GM10847 (cell line): Measurements from ENCODE around the gene SPRING1.

Experiments used
- POLR2A ChIP-seq: IDR thresholded peaks from 2 replicates; pipeline ENCODE4 v1.6.1; 2011; ENCODE audit not compliant: insufficient read length; ENCODE audit errors: extremely low read depth

Gene SPRING1

DNA sequence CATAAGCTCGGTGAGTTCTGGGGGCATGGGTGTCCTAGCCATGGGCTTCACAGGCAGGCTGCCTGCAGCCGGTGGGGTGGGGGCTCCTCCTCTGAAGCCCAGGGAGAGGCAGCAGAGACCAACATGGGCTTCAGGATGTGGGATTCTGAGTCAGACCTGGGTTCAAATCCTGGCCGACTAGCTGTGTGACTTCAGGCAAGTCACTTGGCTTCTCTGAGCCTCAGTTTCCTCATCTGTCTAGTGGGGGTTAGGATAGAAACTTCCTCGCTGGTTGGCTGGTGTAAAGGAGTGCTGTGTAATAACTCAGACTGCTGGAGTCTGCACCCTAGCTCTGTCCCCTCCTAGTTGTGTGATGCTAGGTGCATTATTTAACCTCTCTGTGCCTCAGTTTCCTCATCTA lies 12.4 kb upstream of the SPRING1 start:
- TF ChIP-seq POLR2A, result no peak

DNA sequence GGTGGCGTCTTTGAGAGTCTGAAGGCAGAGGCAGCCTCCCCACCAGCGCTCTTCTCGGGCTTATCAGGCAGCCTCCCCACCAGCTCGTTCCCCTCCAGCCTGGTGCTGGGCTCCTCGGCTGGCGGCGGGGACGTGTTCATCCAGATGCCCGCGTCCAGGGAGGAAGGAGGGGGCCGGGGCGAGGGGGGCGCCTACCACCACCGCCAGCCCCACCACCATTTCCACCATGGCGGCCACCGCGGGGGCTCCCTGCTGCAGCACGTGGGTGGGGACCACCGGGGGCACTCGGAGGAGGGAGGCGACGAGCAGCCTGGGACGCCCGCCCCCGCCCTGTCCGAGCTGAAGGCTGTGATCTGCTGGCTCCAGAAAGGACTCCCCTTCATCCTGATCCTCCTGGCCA lies 12.0 kb upstream of the SPRING1 start:
- no peak for TF ChIP-seq POLR2A

DNA sequence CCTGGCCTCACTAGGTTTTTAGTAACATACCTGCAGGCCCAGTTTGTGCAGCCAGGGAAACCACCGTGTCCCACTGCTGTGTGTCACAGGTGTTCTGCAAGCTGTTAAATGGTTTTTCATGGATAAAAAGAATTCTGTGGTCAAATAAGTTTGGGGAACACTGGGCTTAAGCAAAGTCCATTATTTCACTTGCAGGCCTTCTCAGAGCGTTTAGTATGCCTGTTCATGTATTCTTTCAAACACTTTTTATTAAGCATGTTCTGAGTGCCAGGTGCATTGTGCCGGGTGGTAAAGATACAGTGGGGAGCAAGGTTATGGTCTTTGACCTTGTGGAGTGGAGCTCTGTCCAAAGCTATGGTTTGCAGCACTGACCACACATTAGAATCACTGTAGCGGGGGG lies 7.7 kb upstream of the SPRING1 start:
- TF ChIP-seq POLR2A, result no peak

DNA sequence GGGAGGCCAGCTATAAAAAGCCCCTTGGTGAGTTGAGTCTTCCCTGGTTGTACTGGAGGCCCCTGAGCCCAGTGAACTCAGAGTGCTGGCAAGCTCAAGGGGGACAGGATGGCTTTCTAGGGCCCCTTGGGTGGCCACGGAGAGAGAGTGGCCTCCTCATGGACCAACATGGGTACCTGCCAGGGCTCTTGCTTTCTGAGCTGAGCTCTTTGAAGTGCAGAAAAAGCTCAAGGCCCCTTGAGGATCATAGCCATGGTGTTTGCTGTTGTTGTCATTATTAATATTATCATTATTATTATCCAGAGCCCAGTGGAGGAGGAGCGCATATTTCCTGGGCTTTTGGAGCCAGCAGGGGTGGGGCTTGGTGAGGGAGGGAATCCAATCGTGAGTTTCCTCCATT lies 6.9 kb upstream of the SPRING1 start:
- TF ChIP-seq POLR2A, result no peak

DNA sequence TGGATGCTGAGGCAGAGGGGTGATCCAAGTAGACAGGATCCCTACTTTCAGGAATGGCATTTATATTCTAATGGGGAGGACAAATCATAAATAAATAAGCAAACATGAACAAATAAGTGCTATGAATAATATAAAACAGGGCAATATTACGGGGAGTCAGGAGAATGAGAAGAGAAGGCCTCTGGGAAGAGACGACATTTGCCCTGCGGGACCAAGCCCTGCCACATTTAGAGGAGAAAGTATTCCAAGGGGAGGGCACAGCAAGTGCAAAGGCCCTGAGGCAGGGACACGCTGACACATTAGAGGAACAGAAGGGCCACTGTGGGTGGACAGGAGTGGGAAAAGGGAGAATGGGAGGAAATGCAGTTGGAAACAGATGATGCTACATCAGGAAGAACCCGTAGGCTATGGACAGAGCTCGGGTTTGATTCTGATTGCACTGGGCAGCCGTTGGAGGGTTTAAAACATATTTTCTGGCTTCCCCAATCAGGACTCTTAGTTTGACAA lies 1.6 kb upstream of the SPRING1 start:
- no peak for TF ChIP-seq POLR2A

DNA sequence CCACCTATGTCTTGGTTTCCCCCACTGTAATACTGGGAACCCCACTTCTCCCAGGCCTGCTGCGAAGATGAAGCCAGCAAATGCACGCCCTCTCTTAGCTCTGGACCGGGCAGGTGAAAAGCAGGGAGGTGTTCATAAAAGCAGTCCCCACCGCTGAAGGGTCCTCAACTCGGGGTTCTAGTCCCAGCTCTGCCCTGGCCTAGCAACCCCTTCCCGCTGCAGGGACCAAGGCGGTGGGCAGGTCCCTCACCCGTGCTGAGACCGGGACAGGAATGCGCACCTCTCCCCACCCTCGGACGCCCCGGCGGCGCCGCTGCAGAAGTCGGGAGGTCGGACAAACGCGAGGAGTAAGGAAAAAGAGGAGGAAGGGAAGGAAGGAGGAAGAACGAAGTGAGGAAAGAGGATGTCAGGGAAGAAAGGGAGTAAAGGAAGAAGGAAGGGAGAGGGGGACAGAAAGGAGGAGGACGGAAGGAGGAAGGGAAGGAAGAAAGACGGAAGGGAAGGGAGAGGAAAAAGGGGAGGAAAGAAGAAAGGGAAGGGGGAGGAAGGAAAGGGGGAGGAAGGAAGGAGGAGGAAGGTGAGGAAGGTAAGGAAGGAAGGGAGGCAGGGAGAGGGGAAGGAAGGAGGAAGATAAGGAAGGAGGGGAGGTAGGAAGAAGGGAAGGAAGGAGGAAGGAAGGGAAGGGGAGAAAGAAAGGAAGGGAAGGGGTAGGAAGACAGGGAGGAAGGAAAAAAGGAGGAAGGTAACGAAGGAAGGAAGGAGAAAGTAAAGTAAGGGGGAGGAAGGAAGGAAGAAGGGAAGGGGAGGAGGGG lies 701 bp downstream of the SPRING1 start:
- no peak for TF ChIP-seq POLR2A

DNA sequence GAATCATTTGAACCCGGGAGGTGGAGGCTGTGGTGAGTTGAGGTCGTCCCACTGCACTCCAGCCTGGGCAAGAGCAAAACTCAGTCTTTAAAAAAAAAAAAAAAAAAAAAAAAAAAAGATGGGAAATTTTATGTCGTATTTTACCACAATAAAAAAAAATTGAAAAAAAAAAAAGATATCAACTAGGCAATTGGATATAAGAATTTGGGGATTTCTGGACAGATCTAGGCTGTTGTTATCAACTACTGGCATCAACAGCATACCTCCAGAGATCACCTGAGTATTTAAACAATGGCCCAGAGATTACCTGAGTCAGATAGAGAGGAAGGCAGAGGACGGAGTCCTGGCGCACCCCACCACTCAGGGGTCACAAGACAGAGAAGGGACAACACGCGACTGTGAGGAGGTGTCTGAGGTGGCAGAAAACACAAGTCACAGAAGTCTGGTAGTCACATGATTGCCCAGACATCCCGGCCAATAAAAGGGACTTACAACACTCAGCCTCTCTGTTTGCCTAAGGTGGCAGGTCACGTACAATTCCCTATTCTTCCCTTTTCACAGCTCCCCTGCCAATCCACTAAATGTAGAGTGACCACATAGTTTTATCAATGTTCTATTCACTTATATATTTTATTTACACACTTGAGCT lies 1.8 kb downstream of the SPRING1 start:
- no peak for TF ChIP-seq POLR2A

DNA sequence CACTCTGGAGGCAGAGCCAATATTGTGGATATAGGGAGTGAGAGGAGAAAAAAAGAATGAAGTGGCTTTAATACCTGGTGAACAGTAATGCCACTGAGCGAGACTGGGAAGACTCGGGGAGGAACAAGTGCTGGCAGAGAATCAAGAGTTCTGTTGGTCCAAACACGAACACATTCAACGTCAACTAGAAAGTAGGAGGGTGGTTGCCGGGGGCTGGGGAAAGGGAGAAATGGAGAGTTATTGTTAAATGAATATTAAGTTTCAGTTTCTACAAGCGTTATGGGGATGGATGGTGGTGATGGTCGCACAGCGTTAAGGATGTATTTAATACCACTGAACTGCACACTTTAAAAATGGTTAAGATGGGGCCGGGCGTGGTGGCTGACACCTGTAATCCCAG lies 2.8 kb downstream of the SPRING1 start:
- no peak for TF ChIP-seq POLR2A

DNA sequence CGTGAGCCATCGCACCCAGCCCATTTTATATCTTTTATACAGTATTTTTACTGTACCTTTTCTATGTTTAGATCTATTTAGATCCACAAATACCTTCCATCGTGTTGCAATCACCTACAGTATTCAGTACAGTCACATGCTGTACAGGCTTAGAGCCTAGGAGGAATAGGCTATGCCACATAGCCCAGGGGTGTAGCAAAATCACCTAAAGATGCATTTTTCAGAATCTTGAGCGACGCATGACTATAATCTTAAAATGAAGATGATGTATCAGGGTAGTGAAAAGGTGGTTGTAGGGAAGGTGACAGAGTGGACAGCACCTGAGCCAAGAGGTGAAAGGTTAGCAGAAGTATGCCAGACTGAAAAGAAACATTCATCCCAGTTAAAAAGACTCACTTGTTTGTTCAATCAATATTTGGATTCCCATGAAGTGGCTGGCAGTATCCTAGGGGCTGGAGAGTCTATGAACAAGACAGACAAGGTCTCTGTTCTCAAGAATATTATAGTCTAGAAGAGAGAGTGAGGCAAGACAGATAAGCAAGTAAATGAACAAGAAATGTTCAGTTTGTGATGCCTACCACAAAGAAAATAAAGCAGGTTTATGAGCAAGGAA lies 3.6 kb downstream of the SPRING1 start:
- no peak for TF ChIP-seq POLR2A

DNA sequence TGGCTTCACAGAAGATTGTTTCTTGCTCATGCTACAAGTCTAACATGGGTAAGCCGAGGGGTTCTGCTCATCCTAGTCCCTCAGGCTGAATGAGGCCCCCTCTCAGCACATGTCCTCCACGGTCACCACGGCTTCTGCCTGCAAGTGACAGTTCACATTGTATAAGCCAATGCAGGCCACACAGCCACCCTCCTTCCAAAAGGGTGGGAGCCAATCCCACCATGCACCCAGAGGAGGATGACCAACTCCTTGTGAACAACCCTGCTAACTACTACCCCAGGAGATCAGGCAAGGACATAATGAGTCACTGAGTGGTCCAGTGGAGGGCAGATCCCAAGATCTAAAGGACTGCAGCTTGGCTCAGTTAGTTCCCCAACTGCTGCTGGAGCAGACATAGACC lies 6.1 kb downstream of the SPRING1 start:
- TF ChIP-seq POLR2A, result no peak

DNA sequence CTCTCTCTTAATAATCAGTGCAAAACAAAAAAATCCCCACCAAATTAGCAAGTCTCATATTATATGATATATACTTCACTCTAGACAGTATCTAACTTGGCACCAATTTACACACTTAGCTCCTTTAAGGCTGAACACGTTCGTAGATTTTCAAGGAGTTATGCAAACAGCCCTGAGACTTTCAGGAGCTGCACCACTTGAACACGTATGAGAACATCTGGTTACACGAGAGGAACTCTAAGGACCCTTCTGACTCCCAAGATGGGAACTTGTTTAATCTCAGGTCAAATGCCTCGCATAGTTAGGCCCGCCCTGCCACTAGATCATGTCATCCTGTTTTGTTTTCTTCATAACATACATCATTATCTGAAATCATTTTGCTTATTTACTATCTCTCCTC lies 10.0 kb downstream of the SPRING1 start:
- TF ChIP-seq POLR2A, result no peak

DNA sequence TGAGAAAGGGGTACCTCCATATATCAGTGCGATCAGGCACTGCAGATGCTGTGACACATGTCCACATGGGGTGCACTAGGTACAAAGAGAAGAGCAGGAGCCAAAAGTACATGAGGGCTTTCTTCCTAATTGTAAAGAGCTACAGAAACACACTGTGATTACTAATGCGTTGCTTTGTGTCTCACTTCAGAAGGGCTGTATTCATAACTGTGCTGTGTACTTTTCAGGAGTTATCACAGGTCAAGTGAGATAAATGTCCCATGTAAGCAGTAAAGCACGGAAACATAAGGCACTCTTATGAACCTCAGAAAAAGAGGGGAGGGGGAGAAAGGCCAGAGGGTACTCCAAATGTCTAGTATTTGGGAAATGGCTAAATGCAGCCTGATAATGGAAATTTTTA lies 10.6 kb downstream of the SPRING1 start:
- no peak for TF ChIP-seq POLR2A

DNA sequence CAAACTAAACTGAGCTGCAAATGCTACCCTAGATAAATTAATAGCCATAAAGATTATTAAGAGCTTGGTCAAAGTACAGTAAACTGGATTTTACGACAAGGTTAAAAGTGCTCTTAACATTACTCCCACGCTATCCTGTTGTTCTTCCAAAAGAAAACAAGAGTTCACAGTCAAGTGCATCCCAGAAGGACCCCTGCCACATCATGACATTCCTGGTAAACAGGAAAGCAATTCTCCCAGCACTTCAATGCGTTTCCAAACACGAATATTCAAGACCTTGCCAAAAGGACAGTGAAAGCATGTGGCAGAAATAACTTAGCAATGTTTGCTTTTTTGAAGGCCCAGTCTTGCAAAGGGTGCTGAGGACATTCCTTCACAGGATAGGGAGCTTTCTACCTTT lies 11.2 kb downstream of the SPRING1 start:
- TF ChIP-seq POLR2A, result no peak

DNA sequence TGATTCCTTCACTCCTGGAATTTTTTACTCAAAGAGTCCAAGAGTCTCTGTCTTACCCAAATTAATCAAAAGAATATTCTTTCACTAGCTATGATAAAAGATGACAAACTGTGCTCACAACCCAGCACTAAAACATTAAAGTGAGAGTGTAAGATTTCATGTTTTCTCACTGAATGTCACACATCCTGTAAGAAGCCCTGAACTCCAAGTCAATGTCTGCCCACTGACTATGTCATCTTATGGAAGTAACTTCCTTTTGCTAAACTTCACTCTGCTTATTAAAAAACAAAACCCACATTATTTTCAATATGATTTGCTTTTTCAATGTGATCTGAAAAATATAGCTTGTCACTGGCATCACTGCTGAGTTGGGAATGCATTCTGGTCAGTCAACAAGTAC lies 15.6 kb downstream of the SPRING1 start:
- no peak for TF ChIP-seq POLR2A

DNA sequence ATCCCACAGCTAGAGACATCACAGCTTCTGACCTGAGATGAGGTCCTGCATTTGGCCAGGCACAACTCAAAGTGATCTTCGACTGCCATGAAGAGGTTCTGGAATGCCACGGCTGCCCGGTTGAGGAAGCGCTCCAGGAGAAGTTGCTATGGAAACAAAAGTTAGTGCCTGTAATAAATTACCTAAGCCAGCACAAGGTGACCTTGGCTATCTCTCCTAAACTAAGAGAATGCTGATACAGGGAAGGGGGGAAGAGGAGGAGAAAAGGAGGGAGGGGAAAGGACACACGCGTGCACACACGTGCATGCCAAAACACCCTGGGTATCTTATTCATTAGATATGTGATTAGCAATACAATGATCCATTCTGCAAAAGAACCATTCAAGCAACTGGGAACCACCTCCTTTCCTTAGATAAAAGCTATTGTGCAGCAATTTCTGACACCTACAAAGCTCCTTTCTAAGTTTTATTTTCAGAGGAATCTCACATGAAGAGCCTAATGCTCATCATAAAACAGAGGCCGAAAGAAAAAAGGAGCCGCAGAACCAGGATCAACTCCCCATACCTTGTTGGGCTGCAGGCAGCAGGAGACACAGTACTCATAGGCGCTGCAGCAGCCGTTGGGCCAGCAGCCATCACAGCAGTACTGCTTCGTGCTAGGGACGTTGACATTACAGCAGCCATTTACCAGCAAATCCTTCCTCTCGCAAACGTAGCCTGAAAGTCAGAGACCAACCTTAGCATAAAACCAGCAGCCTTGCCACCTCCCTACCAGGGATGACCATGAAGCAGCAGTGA lies 17.9 kb downstream of the SPRING1 start:
- no peak for TF ChIP-seq POLR2A
